Measurements from ENCODE around the gene ZNF516.

The ZNF516 gene

GRCh38 chr18:76429262-76430126 lies 65.5 kb downstream of the ZNF516 start:
- no peaks in the 10 kb centered on the region for H3K4me1 Mint-ChIP-seq (ENCODE audit: low read depth)
- no peak overlapping the region for H3K27ac Mint-ChIP-seq
- H3K9me3 Mint-ChIP-seq = no peaks in the 10 kb centered on the region
- H3K27me3 Mint-ChIP-seq (ENCODE audit: low read depth) = no peaks in the 10 kb centered on the region
- no peak overlapping the region for H3K4me3 Mint-ChIP-seq
- H3K36me3 Mint-ChIP-seq (ENCODE audit: low read depth) = no peaks in the 10 kb centered on the region

GRCh38 chr18:76428396-76429261 lies 66.4 kb downstream of the ZNF516 start:
- H3K4me1 Mint-ChIP-seq (ENCODE audit: low read depth) = no peaks in the 10 kb centered on the region
- H3K27ac Mint-ChIP-seq = no peak overlapping the region
- H3K9me3 Mint-ChIP-seq = no peaks in the 10 kb centered on the region
- no peak overlapping the region for H3K4me3 Mint-ChIP-seq
- no peaks in the 10 kb centered on the region for H3K36me3 Mint-ChIP-seq (ENCODE audit: low read depth)
- no peaks in the 10 kb centered on the region for H3K27me3 Mint-ChIP-seq (ENCODE audit: low read depth)

GRCh38 chr18:76426737-76427305 lies 68.2 kb downstream of the ZNF516 start:
- Mint-ChIP-seq H3K27ac (no peak overlapping the region), H3K36me3 (ENCODE audit: low read depth) (no peaks in the 10 kb centered on the region), H3K9me3 (no peaks in the 10 kb centered on the region), H3K27me3 (ENCODE audit: low read depth) (no peaks in the 10 kb centered on the region), H3K4me3 (no peak overlapping the region), H3K4me1 (ENCODE audit: low read depth) (no peaks in the 10 kb centered on the region)

GRCh38 chr18:76425146-76426131 lies 69.6 kb downstream of the ZNF516 start:
- Mint-ChIP-seq H3K27me3 (ENCODE audit: low read depth) (no peaks in the 10 kb centered on the region), H3K4me1 (ENCODE audit: low read depth) (no peaks in the 10 kb centered on the region), H3K36me3 (ENCODE audit: low read depth) (no peaks in the 10 kb centered on the region), H3K27ac (no peak overlapping the region), H3K9me3 (no peaks in the 10 kb centered on the region), H3K4me3 (no peak overlapping the region)

GRCh38 chr18:76422838-76423237 lies 72.2 kb downstream of the ZNF516 start:
- Mint-ChIP-seq H3K9me3 (no peaks in the 10 kb centered on the region), H3K4me1 (ENCODE audit: low read depth) (no peaks in the 10 kb centered on the region), H3K36me3 (ENCODE audit: low read depth) (no peaks in the 10 kb centered on the region)

GRCh38 chr18:76422121-76422520 lies 72.9 kb downstream of the ZNF516 start:
- H3K27me3 Mint-ChIP-seq (ENCODE audit: low read depth) = no peaks in the 10 kb centered on the region
- no peaks in the 10 kb centered on the region for H3K4me1 Mint-ChIP-seq (ENCODE audit: low read depth)
- H3K4me3 Mint-ChIP-seq = no peak overlapping the region
- H3K27ac Mint-ChIP-seq = no peak overlapping the region
- H3K36me3 Mint-ChIP-seq (ENCODE audit: low read depth) = no peaks in the 10 kb centered on the region
- H3K9me3 Mint-ChIP-seq = no peaks in the 10 kb centered on the region

More at GRCh38 chr18:76422838-76423237, 72.2 kb downstream of the ZNF516 start:
- H3K27ac Mint-ChIP-seq = no peak overlapping the region
- H3K27me3 Mint-ChIP-seq (ENCODE audit: low read depth) = no peaks in the 10 kb centered on the region
- H3K4me3 Mint-ChIP-seq = no peak overlapping the region

GRCh38 chr18:76421685-76422078 lies 73.4 kb downstream of the ZNF516 start:
- Mint-ChIP-seq H3K9me3 (no peaks in the 10 kb centered on the region), H3K27ac (no peak overlapping the region), H3K36me3 (ENCODE audit: low read depth) (no peaks in the 10 kb centered on the region), H3K27me3 (ENCODE audit: low read depth) (peaks cover 2% of the 10 kb centered on the region), H3K4me3 (no peak overlapping the region), H3K4me1 (ENCODE audit: low read depth) (no peaks in the 10 kb centered on the region)

- no peak overlapping the region for H3K27ac Mint-ChIP-seq
- no peak overlapping the region for H3K4me3 Mint-ChIP-seq
Measured at GRCh38 chr18:76420898-76421684, 74.0 kb downstream of the ZNF516 start.

GRCh38 chr18:76419811-76420210 lies 75.2 kb downstream of the ZNF516 start:
- no peak overlapping the region for H3K4me3 Mint-ChIP-seq
- H3K27me3 Mint-ChIP-seq (ENCODE audit: low read depth) = peaks cover 5% of the 10 kb centered on the region
- no peaks in the 10 kb centered on the region for H3K4me1 Mint-ChIP-seq (ENCODE audit: low read depth)
- H3K9me3 Mint-ChIP-seq = no peaks in the 10 kb centered on the region
- no peaks in the 10 kb centered on the region for H3K36me3 Mint-ChIP-seq (ENCODE audit: low read depth)
- H3K27ac Mint-ChIP-seq = no peak overlapping the region

More at GRCh38 chr18:76420898-76421684, 74.0 kb downstream of the ZNF516 start:
- H3K4me1 Mint-ChIP-seq (ENCODE audit: low read depth) = no peaks in the 10 kb centered on the region
- H3K27me3 Mint-ChIP-seq (ENCODE audit: low read depth) = peaks cover 3% of the 10 kb centered on the region
- no peaks in the 10 kb centered on the region for H3K36me3 Mint-ChIP-seq (ENCODE audit: low read depth)
- no peaks in the 10 kb centered on the region for H3K9me3 Mint-ChIP-seq

GRCh38 chr18:76416911-76417310 lies 78.1 kb downstream of the ZNF516 start:
- no peaks in the 10 kb centered on the region for H3K9me3 Mint-ChIP-seq
- H3K4me1 Mint-ChIP-seq (ENCODE audit: low read depth) = no peaks in the 10 kb centered on the region
- peaks cover 6% of the 10 kb centered on the region for H3K27me3 Mint-ChIP-seq (ENCODE audit: low read depth)
- no peak overlapping the region for H3K4me3 Mint-ChIP-seq
- no peaks in the 10 kb centered on the region for H3K36me3 Mint-ChIP-seq (ENCODE audit: low read depth)
- H3K27ac Mint-ChIP-seq = no peak overlapping the region

GRCh38 chr18:76414936-76415621 lies 80.0 kb downstream of the ZNF516 start:
- no peaks in the 10 kb centered on the region for H3K9me3 Mint-ChIP-seq
- no peak overlapping the region for H3K27ac Mint-ChIP-seq
- H3K27me3 Mint-ChIP-seq (ENCODE audit: low read depth) = peaks cover 17% of the 10 kb centered on the region
- peaks cover 9% of the 10 kb centered on the region for H3K4me1 Mint-ChIP-seq (ENCODE audit: low read depth)
- no peak overlapping the region for H3K4me3 Mint-ChIP-seq
- no peaks in the 10 kb centered on the region for H3K36me3 Mint-ChIP-seq (ENCODE audit: low read depth)

GRCh38 chr18:76412818-76413565 lies 82.0 kb downstream of the ZNF516 start:
- no peak overlapping the region for H3K27ac Mint-ChIP-seq
- no peaks in the 10 kb centered on the region for H3K9me3 Mint-ChIP-seq
- no peak overlapping the region for H3K4me3 Mint-ChIP-seq
- H3K4me1 Mint-ChIP-seq (ENCODE audit: low read depth) = peaks cover 11% of the 10 kb centered on the region
- H3K36me3 Mint-ChIP-seq (ENCODE audit: low read depth) = no peaks in the 10 kb centered on the region
- peaks cover 17% of the 10 kb centered on the region for H3K27me3 Mint-ChIP-seq (ENCODE audit: low read depth)

Measured in T-helper 1 cell treated with Interleukin-12 subunit alpha and Interleukin-12 subunit beta and Interleukin-4 antibody, amounts not matched to agents 30 μg/mL and 1 μg/mL, for 36 hours (primary cell).